G401.6 (cell line): ENCODE measurements around the gene RAC2.
A peak's percentile ranks its signal among the peaks of the same experiment; 100 is the strongest.

ENCODE experiments used
- FAIRE-seq: peaks from 2 replicates; lab custom pipeline; 2012; peaks lifted over from hg19 to GRCh38; lab: Jason Lieb, UNC

The RAC2 gene

DNA sequence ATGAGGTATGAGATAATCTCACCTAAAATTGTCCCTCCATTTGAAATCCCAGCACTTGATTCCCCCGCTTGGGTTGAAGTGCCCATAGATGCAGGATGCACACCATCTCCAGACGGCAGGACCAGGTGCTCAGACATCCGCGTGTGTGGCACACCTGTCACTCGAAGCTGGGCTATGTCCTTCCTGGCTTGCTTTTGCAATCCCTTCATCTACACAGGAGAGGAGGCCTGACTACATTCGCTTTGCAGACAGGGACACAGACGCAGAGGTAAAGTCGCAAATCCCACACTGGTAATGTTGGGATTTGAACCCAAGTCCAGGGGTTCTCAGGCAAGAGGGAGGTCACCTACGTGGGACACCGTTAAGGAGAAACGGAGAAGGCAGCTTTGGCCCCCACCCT, 31.1 kb upstream of the RAC2 start:
- no peak for FAIRE-seq

DNA sequence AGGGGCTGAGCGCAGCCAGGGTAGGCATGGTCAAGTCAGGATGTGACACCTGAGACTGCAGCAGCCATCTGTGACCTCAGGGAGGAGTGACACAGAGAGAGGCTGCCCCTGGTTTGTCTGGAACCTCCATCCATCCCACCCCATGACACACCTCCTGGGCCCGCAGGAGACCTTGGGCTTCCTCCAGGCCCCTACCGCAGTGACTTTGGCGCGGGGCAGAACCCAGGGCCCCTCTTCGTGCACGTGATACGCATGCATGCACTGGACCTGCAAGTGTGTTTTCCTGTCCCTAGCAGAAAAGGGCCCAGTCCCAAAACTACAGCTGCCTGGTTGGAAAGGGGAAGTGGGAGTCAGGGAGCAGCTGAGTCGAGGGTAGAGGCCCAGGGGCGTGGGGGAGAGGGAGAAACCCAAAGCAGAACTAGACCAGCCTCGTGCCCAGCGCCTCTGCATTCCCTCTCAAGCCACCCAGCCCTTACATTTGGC, 30.4 kb upstream of the RAC2 start:
- no peak for FAIRE-seq

DNA sequence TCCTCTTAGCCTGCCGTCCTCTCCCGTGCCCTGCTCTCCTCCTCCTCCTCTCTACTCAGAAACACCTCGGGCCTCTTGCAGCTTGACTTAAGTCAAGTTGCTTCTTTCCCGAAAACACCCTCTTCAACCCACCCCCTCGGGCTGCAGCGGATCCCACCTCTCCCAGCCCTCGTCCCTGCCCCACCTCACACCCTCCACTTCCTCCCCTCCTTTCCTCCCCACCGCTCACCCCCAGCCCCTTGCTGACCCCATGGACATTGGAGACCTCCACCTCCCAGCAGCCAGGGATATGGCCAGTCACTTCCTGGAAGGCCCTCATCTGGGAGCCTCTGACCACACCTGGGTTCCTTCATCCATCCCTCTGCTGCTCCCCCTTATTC, 29.8 kb upstream of the RAC2 start:
- no peak for FAIRE-seq

DNA sequence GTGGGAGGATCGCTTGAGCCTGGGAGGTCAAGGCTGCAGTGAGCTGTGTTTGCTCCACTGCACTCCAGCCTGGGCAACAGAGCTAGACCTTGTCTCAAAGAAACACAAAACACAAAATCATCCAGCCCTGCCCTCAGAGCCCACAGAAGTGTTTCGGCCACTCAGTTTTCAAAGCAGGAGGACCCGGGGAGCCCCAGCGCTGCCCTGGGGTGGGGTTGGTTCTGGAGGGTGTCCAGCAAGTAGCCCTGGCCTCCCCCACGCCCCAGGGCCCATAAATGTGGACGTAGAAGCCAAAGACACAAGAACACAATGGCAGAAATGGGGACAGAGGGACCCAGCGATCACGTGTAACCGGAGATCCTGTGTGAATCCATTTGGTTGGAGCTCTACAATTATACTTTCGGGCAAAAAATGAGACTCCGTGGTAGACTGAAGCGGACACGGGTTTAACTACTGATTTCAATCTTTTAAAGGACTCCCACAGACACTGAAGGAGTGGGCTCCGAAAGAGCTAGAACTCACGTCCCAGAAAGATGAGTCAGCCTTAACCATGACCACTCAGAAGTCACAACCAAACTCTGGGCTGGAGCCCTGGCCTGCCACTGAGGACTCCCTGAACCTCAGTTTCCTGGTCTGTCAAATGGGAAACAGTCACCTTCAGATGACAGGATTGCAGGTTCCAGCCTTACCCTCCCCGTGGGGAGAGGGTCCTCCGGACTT, 29.2 kb upstream of the RAC2 start:
- no peak for FAIRE-seq

DNA sequence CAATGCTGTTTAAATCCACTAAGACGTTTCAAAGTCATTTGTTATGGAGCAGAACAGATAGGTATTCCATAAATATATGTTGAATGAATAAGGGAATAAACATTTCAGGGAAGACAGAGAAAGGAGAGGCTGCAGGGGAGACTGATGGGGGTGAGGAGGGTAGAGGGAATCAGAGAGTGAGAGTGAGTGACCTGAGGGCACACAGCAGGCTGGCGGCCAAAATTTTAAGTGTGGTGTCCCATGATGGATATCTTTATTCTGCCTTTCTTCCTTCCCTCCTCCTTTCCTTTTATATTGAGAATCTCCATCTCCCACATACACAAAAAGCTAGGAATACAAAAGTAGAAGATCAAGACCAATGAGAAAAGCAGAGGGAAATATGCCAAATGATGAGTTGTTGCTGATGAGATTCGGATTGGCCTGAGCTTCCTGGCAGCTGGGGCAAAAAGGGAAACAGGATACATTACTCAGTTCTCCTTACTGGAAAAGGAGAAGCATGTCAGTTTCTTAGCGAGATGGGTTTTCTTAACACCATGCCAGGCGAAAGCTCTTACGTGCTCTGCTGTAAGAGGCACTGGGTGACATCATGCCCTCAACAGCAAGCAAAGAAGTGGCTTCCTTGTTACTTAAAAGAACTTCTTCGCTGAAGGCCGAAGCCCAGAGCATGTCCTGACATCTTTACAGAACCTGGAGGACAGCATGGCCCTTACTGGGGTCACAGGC, 27.0 kb upstream of the RAC2 start:
- no peak for FAIRE-seq

DNA sequence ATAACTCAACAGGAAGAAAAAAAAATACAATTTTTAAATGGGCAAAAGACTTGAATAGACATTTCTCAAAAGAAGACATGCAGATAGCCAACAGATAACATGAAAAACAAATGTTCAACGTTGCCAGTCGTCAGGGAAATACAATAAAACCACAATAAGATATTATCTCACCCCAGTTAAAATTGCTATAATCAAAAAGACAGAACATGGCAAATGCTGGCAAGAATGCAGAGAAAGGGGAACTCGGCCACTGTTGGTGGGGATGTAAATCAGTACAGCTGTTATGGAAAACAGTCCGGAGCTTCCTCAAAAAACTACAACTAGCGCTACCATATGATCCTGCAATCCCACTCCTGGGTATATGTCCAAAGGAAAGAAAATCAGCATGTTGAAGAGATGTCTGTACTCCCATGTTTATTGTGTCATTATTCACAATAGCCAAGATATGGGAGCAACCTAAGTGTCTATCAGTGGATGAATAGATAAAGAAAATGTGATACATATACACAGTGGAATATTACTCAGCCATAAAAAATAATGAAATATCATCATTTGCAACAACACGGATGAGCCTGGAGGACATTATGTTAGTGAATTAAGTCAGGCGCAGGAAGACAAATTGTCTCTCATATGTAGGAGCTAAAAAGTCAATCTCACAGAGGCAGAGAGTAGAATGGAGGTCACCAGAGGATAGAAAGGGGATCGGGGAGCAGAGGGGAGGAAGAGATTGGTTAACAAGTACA, 26.0 kb upstream of the RAC2 start:
- no peak for FAIRE-seq

DNA sequence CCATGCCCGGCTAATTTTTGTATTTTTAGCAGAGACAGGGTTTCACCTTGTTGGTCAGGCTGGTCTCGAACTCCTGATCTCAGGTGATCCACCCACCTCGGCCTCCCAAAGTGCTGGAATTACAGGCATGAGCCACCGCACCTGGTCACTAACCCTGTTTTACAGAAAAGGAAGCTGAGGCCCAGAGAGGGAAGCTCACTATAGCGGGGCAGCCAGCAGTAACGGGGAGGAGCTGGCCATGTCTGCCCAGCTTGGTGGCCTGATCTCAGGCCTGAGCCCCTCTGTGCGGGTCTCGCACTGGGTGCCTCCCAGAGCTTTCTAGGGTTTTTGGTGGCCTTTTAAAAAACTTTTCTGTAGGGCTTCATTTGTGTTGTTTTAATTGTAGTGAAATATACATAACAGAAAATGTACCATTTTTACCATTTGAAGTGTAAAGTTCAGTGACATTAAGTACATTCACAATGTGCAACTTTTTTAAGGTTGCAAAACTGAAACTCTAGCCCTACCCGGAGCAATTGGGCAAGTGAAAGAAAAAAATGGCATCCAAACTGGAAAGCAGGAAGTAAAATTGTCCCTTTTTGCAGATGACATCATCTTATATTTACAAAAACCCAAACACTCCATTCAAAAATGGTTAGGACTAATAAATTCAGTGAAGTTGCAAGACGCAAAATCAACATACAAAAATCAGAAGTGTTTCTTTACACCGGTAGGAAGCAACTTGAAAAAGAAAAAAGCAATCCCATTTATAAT, 23.8 kb upstream of the RAC2 start:
- FAIRE-seq: no peak

DNA sequence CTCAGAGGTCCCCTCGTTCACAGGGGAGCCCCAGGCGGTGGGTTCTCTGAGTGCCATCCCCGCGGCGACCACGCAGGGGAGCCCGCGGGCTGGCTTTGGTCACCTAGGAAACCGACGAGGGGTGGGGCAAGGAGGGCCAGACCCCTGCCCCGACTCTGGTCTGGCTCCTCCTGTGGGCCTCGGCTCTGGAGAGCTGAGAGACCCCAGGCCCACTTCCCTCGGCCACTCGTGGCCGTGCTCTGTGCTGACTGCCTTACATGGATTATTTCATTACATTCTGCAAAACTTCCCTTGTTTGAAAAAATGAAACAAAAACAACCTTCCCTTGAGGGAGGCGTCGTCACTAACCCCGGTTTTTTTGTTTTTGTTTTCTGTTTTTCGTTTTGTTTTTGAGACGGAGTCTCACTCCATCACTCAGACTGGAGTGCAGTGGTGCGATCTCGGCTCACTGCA, 23.1 kb upstream of the RAC2 start:
- no peak for FAIRE-seq

DNA sequence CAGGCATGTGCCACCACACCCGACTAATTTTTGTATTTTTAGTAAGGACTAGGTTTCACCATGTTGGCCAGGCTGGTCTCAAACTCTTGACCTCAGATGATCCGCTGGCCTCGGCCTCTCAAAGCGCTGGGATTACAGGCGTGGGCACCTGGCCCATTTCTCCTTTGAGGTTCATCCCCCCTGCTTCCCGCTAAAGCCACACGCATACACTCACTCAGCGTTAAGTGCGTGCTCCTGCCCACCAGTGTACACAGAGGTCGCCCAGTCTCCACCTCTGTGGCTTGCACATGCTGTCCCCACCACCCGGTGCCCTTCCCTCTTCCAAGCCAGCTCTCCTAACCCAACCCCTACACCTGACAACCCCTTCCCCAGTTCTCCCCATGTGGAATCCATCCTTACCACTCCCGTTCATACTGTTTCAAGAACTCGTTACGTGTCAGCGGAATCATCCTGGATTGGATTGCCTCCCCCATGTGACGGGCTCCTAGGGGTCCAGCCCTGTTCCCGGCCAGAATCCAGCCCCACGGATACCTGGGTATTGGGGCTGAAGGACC, 22.6 kb upstream of the RAC2 start:
- FAIRE-seq: no peak

DNA sequence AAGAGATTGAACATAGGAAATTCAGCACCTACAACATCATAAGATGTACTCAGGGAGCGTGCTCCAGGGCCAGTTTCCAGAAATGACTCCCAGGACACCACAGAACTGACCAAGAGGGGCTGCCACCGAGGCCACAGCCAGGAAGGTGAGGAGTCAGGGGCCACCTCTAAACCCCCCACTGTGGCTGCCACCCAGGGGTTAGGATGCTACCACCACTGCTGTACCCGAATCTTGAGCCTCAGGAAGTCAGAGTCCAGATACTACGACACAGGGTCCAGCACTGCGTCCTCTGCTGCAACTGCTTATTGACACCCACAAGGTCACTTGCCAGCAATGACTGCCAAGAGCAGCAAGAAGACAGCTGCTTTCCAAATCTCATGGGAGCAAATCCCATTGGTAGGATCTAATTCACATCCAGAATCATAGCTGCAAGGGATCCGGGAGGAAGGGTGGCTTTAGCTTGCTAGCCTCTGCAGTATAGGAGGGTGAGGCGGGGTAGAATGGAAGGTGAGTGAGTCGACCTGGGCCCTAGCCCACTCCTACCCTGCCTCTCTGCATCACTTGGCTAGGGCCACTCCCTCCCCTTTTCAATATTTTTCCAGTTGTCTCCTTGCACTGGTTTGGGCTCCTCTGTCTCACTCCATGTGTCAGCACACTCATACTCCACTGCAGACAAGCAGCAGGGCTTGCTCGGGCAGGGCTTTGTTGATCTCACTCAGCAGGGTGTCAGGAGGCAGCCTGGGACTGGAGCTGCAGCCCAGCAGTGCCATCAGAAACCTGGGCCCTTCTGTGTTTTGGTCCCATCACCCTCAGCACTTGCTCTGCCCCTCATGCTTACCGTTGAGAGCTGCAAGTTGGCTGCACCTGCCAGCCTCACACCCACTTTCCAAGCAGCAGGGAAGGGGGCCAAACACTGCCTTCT, 20.2 kb upstream of the RAC2 start:
- FAIRE-seq: no peak

DNA sequence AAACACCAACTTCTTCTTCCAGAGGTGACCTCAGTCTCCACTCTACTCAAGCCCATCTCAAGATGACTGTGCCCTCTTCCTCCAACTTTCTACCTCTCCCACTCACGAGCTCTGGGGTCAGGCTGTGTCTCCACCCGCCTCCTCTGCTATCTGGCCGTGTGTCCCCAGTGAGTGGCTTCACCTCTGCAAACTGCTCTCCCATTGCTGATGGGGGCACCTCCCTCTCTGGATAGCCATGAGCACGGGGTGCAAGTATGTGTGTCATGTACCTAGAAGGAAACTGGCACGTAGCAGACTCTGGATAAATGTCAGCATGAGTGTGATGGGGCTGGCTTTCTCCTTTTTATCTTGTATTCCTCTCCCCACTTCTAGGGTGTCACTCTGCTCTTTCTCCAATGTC, 18.3 kb upstream of the RAC2 start:
- FAIRE-seq: no peak

DNA sequence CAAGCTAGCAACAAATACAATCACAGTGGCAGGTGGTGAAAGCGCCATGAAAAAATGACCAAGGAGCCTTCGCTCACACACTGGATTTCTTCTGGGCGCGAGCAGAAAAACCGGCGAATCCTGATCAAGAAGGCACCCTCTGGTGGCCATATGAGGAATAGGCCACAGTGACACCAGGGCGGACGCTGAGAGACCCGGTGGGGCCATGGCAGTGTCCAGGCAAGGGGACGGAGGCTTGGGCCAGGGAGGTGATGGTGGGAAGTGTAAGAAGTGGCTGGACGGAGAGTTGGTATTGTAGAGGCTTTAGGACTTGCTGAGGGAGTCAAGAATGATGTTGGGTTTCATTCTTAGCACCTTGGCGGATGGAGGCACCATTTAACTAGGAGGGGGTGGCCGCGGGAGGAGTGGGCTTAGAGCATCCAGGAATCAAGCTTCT, 16.9 kb upstream of the RAC2 start:
- peak; percentile 85 for FAIRE-seq

DNA sequence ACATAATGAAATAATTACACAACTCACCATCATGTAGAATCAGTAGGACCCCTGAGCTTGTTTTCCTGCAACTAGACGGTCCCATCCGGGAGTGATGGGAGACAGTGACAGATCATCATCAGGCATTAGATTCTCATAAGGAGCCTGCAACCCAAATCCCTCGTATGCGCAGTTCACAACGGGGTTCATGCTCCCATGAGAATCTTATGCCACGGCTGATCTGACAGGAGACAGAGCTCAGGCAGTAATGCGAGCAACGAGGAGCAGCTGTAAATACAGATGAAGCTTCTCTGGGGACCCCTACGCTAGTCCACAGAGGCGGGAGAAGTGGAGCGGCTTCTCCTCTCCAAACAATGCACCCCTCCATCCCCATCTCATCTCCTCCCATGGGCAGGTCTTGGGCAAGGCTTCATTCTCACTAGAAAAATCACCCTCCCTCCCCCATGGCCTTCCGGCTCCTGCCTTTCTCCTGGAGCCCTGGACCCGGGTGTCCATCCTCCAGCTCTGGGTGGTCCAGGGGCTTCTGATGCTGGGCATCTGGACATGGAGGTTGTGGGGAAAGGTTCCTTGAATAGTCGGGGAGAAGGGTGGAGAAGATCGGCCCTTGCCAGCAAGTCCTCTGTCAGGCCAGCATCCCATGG, 16.2 kb upstream of the RAC2 start:
- FAIRE-seq: no peak

DNA sequence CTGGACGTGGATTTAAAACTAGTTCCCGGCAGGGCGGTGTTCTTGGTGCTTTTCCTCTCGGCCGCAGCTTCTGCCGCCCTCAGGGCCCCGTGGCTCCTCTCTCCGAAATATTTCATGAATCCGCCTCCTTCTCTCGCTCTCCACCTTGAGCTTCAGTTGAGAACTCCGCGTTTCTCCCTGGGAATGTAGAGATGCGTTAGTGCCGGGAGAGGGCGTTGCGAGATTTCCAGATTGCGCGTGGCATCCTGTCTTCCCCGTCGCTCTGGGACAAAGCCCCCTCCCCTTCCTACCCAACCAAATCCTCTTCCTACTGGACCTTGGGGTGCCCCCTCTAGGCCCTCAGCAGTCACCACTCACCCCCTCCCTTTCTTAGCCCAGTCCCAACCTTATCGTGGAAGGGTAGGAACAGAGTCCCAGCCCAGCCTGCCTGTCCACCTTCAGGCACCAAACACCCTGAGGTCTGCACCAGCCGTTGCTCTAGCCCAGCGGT, 15.5 kb upstream of the RAC2 start:
- peak; percentile 65 for FAIRE-seq

DNA sequence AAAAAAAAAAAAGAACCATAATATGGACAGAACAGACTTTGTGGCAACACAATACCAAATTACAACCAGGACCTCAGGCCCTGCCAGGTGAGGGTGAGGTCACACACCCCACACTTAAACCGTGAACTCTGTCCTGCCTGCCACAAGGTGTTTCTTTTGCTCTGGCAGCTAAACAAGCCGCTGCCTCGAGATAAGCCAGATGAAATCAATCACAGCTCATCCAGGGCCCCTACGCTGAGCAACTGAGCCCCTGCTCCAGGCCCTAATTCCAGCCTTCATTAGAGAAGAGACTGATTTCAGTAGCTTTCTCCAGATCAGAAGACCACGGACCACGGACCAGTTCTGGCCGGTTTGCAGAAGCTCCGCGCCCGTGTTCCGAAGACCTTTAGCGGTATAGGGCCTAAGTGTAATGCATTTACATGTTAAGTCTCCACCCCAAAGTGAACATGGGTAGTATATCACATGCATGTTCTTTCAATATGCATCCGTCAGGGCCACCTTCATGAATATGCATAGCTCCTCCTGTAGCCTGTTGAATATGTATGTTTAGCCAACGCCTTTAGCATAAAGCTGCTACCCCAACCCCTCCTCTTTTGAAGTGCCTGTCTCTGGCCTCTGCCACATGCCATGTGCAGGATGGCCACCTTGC, 14.8 kb upstream of the RAC2 start:
- no peak for FAIRE-seq

DNA sequence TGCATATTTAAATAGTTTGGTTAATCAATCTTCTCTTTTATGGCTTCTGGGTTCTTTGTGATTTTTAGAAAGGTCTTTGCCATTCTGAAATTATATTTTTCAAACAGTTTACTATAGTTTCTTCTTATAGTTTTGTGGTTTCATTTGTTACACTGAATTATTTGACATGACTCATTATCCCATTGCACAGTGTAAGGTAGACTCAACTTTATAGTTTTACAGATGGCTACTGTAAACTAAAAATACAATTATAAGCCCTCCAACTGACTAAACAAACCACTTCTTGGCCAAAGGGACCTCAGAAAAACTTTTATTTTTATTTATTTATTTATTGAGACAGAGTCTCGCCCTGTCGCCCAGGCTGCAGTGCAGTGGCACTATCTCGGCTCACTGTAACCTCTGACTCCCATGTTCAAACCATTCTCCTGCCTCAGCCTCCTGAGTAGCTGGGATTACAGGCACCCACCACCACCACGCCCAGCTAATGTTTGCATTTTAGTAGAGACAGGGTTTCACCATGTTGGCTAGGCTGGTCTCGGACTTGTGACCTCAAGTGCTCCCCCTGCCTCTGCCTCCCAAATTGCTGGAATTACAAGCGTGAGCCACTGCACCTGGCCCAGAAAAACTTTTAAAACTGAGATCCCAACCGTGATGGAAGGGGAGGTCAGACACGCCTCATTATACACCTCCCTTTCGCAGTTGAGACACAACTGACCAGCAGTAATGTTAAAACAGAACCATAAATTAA, 14.1 kb upstream of the RAC2 start:
- no peak for FAIRE-seq

DNA sequence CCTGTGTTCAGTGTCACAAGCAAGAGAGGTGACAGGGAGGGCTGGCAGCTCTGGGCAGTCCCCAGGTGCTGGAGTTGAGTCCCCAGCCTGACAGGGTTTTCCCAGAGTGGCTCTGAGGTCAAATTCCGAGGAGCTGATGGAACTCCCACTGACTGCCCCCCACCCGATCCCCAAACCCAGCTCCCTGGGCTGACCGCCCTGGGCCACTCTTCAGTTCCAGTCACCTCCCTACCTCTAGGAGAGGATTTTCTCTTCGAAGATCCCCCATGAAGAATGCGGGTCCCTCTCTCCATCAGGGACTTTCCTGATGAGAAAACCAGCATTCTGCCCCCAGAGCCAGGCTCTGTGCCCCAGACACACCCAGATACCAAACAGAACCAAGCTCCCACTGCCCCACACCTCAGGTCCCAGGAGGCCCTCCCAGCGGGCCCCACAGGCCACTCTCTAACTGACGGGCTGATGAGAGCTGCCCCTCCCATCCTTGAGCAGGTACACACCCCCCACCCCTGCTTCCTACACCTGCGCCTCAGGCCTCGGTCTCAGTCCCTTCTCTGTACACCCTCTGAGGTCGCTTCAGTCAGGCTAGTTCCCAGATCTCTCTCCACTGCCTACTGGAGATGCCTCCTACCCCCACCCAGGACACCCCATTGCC, 12.1 kb upstream of the RAC2 start:
- FAIRE-seq: no peak

DNA sequence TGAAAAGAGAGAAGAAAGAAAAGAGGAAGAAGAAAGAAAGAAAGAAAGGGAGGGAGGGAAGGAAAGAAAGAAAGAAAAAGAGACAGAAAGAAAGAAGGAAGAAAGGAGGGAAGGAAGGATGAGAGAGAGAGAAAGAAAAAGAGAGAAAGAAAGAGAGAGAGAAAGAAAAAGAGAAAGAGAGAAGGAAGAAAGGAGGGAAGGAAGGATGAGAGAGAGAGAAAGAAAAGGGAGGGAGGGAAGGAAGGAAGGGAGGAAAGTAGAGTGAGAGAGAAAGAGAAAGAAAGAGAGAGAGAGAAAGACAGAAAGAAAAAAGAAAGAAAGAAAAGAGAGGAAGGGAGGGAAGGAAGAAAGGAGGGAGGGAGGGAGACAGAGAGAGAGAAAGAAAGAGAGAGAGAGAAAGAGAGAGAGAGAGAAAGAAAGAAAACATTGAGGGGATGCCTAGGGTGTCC, 11.5 kb upstream of the RAC2 start:
- no peak for FAIRE-seq
